ENCODE measurements around the gene GABRB1.

GABRB1 gene

DNA sequence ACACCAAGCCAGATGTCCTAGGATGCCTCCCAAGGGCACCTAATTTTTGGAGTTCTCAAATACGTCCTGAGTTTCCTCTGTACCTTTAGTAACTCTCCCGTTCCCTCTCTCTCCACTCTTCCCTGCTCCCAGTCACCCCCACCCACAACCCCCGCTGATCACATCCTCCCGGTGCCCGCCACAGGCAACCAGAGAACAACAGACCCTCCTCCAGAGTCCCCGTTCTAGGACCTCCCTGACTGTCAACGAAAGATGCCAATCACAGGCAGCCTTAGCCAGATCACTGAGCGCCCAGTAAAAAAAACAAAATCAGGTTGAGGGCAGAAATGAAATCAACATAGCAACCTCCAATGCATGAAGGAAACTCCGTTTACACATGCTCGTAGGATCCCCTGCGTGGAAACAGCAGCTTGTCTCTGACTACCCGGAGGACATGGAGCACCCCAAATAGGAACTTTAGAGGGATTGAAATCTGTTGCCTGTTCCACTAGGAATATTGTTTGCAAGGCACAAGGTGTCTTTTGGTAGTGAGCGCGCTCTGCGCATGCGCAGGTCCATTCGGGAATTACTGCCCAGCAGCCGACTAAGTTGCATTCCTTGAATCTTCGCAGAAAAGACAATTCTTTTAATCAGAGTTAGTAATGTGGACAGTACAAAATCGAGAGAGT lies at the start of gene GABRB1:
GABRB1 (plus strand) TSS at position 557 of the 668 bp plus-strand sequence.
- peak in 1 of 2 donors; percentile 5 for DNase-seq

- DNase-seq: no peak
Observed at GRCh38 chr4:46984781-46985180, 46.6 kb upstream of the GABRB1 start.

DNA sequence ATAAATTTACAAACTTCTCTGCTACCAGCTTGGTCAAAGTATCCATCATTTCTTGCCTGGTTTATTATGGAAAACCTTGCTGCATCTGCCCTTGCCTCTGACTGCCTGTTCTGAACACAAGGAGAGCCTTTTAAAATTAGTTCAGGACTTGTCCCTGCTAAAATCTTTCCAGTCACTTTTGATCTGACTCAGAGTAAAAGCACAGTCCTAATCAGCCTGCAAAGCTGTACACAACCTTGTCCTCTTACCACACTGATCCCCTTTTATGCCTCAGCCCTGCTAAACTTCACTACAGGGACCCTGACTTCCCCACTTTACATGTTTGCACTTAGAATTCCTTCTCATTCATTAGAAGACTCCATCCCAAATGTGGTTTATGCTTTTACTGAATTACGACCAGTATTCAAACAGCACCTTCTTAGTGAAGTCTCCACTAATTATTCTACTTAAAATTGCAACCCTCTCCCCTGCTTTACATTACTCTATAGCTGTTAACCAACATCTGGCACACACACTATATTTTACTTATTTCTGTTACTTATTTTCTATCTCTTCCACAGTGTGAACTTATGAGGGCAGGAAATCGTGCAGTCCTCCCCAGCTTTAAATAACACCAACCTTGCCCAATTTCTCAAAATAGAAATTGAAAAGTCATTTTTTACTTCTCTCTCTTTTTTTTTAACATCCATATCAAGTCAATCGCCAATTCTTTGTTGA lies 44.3 kb upstream of the GABRB1 start:
- no peak for DNase-seq

- DNase-seq: no peak
Observed at GRCh38 chr4:46992338-46992737, 39.0 kb upstream of the GABRB1 start.

DNA sequence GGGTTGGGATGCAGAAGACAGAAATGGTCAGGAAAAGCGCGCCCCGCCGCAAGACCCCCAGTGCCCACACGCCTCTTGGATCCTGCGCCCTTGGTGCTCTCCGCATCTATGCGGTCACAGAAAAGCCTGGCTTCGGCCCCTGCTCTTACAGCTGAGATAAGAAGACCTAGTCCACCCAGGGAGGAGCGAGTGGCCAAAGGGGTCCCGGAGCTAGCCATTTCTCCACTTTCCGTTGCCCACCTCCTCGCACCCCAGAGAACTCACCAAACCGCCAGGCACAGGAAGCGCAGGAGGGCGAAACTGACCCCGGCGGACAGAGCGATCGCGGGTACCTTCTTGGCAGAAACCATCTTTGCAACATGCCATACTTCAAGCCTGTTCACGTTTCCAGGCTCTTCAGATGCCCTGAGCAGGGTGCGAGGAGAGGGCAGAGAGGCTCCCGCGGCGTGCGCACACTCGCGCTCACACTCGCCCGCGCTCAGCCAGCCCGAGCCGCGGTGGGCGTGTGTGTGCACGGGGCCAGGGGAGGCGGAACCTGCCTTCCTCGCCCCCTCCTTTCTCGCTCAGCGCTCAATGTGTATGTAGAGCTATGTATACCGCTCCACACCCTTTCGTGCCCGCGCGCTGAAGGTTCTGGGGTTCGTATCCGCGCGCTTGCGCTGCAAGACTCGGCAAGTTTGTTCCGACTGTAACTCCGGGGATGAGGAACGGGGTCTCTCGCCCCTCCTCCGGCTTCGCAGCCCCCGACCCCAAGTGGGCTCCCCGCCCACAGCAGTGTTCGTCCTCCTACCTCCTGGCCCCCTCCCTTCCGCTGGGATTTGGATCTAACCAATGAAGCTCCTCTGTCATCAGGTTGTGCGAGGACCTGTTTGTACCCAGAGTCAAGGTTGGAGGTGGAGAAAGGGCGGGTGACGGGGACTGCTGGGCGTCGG lies 38.0 kb upstream of the GABRB1 start, which contains the start of gene GABRA4:
GABRA4 (minus strand) TSS at position 507 of the 932 bp plus-strand sequence; CDS start at position 350, 157 bp downstream.
- no peak for DNase-seq

DNA sequence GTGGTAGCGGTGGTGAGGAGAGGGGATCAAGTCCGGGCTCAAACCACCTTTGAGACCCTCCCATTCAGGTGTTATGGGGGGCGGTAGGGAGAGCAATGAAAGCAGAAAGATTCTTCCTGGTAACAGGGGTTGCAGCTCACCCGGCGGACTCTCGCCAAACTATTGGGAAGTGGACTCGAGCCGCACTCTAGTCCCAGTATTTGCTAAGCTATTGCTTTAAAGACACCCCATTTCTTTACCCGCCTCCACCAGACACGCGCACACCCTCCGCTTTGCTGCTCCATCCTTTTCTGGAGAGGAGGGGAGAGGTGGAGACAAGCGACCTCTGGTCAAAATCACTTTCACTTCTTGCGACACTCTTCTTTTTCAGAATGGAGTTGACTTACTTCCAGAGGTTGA lies 37.4 kb upstream of the GABRB1 start:
- DNase-seq: no peak

DNA sequence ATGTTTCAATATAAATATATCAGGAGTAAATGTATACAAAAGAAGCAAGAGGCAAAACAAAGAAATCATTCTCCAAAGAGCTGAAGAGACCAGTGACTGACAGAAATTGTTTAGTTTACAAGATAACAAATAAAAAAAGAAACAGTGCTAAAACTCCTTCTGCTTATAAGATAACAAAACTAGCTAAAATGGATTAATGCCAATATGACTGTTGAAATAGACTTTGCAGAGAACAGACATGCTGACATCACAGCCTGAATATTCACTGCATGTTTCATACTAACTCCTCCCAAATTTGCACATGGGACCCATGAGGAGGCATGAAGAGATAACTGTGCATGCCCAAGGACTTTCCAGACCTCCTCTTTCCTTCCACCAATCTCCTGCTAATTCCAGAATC lies 31.8 kb upstream of the GABRB1 start:
- no peak for DNase-seq

- DNase-seq: no peak
Observed at GRCh38 chr4:47000406-47000805, 31.0 kb upstream of the GABRB1 start.

DNA sequence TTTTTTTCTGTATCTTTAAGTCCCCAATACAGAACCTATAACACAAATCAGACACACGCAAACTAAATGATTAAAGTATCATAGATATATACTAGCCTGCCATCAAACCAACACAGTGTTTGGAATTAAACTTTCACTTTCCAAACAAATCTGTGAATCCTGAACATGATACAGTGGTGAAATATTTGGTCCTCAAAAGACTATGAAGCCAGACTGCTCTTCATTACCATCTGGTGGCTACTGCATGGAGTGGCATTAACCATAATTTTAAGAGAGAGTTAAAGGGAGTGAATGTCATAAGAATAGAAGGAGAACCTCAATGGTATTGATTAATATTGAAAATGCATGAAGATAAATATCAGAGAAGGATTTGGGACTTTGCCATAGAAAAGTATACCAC lies 28.8 kb upstream of the GABRB1 start:
- DNase-seq: no peak

DNA sequence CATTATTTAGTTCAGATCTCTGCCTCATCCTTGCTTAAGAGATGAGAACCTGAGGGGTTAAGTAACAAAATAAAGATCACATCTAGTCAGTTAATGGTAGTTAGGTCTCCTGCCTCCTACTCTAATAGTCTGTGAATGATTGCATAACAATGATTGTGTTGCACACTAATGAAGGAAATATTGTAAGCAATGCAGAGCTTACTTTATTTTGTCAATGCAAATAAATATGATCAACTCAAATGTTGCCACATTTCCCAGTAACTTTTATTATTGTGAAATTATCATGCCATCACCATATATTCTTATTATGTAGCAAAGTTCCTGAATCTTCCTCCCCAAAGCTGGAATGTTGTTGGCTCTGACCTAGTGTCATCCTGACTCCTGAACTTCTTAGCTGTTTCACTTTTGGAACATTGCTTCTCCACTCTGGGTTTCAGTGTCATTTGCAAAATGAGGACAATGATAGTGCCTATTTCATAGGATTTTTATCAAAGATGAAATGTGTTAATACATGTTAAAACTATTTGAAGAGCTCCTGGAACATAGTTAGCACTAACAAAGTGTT lies 20.9 kb upstream of the GABRB1 start:
- DNase-seq: no peak

DNA sequence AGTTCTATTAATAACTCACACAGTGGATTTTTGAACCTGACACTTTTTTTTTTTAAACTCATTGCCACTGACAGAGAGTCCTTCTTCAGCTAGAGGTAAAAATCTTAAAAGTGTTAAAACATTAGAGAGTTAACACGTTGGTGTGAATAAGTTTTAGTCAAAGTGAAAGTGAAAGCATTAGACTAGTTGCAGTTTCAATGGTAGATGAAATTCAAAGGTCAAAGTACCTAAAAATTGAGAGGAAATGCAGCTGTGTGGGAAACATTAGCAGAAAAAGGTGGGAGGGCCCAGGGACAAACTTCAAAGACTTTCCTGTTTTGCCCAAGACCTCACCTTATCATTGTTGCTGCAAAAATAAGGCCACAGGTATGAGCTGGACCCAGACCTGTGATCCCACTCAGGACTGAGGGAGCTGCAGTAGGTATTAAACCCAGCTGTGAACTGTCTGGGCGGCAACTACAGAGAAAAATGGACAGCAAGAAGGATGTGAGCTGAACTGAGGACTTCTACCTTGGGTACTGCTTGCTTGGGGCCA lies 20.4 kb upstream of the GABRB1 start:
- no peak for DNase-seq

GRCh38 chr4:47012676-47013075 lies 18.7 kb upstream of the GABRB1 start:
- DNase-seq: no peak

DNA sequence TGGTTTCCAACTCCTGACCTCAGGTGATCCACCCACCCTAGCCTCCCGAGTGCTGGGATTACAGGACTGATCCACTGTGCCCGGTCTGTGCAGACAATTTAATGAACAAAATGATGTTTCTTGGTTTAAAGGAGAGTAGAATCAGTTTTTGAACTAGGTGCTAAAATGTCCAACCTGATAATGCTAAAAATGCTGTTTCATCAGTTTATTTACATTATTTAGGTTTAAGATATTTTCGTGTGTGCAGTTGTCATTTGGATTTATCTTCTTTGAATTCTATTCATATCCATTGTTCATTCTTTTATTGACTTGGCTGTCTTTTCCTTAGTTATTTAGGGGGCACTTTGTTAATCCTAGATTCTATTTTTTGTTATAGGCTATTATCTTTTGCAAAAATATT lies 18.0 kb upstream of the GABRB1 start:
- DNase-seq: no peak

GRCh38 chr4:47017081-47017480 lies 14.3 kb upstream of the GABRB1 start:
- DNase-seq: no peak

GRCh38 chr4:47017494-47017893 lies 13.9 kb upstream of the GABRB1 start:
- DNase-seq: no peak

- no peak for DNase-seq
Observed at GRCh38 chr4:47031751-47032404, 511 bp downstream of the GABRB1 start.

GRCh38 chr4:47032405-47033106 lies 1.2 kb downstream of the GABRB1 start:
- peak; percentile 17 to 46 for DNase-seq

GRCh38 chr4:47038263-47038662 lies 6.9 kb downstream of the GABRB1 start:
- DNase-seq: no peak

DNA sequence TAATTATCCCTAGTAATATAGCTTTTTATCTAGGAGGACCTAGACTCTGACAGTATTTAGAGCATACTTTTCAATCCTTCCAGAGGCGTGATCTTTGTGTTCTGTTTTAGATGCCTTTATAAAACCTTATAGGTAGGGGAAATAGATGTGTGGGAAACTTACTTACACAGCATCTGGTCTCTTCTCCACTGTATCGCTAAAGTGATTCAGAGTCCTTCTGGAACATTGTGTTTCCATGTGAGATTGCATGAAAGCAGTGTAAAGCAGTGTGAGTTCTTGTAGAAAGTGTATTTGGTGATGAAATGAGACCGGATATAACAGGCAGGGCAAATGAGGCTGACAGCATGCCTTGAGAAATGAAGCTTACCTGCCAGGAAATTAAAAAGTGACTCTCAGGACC lies 9.5 kb downstream of the GABRB1 start:
- no peak for DNase-seq

GRCh38 chr4:47043821-47044220 lies 12.5 kb downstream of the GABRB1 start:
- DNase-seq: no peak

DNA sequence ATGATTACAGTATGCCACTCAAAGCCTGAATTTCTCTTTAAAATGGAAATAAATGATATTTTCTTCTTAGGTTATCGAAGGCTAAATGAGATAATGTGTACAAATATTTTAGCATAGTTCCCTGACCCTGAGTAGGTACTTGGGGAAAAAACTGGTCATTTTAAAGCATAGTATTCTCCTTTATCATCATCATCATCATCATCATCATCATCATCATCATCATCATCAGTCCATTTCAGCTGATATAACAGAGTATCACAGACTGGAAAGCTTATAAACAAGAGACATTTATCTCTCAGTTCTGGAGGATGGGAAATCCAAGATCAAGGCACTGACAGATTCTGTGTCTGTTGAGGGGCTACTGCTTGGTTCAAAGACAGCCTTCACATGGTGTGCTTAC lies 13.9 kb downstream of the GABRB1 start:
- no peak for DNase-seq

- no peak for DNase-seq
Observed at GRCh38 chr4:47049347-47049746, 18.0 kb downstream of the GABRB1 start.
